Mucosa of stomach (tissue), 1 donor: ENCODE measurements around the gene GPR155.

Source experiments
- H3K27me3 ChIP-seq: one replicate; pipeline ENCODE4 v1.7.0; 2013; ENCODE audit warnings: mild to moderate bottlenecking, low read length; ENCODE audit not compliant: control insufficient read depth, insufficient read depth
- H3K36me3 ChIP-seq: one replicate; pipeline ENCODE4 v1.7.0; 2013; ENCODE audit warnings: low read length; ENCODE audit not compliant: control insufficient read depth, insufficient read depth
- H3K4me1 ChIP-seq: one replicate; pipeline ENCODE4 v1.7.0; 2013; ENCODE audit warnings: mild to moderate bottlenecking, low read length; ENCODE audit not compliant: control insufficient read depth, insufficient read depth
- H3K4me3 ChIP-seq: one replicate; pipeline ENCODE4 v1.7.0; 2013; ENCODE audit warnings: low read length
- H3K9ac ChIP-seq: one replicate; pipeline ENCODE4 v1.7.0; 2013; ENCODE audit warnings: mild to moderate bottlenecking, low read length, moderate library complexity
- H3K9me3 ChIP-seq: one replicate; pipeline ENCODE4 v1.7.0; 2013; ENCODE audit warnings: mild to moderate bottlenecking, low read length, moderate library complexity; ENCODE audit not compliant: control insufficient read depth
- donor health status: Pancreatic carcinoma.

Gene GPR155

DNA sequence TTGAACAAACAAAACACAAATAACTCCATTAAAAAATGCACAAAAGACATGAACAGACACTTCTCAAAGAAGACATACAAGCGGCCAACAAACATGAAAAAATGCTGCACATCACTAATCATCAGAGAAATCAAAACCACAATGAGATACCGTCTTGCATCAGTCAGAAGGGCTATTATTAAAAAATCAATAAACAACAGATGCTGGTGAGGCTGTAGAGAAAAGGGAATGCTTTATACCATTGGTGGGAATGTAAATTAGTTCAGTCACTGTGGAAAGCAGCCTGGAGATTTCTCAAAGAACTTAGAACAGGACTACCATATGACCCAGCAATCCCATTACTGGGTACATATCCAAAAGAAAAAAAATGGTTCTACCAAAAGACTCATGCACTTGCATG, 37.8 kb downstream of the GPR155 start:
- Histone ChIP-seq H3K9me3 (no peaks in the 10 kb centered on the region), H3K9ac (no peak overlapping the region), H3K4me3 (no peak overlapping the region), H3K27me3 (no peaks in the 10 kb centered on the region), H3K36me3 (no peaks in the 10 kb centered on the region), H3K4me1 (no peaks in the 10 kb centered on the region)

DNA sequence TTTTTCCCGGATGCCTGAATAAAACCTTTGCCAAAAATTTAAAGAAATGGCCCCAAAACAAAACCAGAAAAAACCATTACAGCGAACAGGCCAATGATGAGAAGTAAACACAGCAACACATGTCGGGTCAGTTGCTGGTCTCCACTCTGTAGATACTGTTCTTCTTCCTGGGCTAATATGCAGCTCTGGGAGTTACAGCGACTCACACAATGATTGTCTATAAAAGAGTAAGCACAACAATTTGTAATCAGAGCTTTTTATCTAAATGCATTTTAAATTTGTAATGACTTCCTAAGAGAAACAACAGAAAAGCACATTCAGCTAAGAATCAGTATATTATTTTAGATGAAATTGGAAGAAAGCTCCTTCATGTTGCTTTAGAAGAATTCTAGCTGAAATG, 40.3 kb downstream of the GPR155 start:
- no peaks in the 10 kb centered on the region for H3K4me1 ChIP-seq
- no peak overlapping the region for H3K9ac ChIP-seq
- H3K9me3 ChIP-seq = no peaks in the 10 kb centered on the region
- no peaks in the 10 kb centered on the region for H3K27me3 ChIP-seq
- H3K36me3 ChIP-seq = no peaks in the 10 kb centered on the region
- H3K4me3 ChIP-seq = no peak overlapping the region

DNA sequence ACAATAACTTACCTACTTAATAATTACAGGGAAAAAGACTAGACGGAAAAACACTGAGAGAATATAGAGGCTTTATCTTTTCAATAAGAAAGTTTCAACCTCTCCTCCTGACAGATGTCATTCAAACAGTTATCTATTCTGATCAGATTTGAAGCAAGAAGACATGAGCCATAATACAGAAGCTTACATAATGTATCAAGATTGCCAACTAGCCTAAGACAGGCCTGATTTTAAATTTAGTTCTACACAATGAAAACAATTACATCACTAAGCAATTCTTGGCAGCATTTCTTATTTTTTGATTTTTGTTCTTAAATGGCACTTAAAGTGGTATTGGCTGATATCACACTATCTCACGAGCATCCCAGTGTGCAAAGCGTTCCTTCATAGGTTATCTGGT, 41.6 kb downstream of the GPR155 start:
- Histone ChIP-seq H3K9me3 (no peaks in the 10 kb centered on the region), H3K36me3 (no peaks in the 10 kb centered on the region), H3K27me3 (no peaks in the 10 kb centered on the region), H3K4me1 (no peaks in the 10 kb centered on the region), H3K4me3 (no peak overlapping the region), H3K9ac (no peak overlapping the region)

DNA sequence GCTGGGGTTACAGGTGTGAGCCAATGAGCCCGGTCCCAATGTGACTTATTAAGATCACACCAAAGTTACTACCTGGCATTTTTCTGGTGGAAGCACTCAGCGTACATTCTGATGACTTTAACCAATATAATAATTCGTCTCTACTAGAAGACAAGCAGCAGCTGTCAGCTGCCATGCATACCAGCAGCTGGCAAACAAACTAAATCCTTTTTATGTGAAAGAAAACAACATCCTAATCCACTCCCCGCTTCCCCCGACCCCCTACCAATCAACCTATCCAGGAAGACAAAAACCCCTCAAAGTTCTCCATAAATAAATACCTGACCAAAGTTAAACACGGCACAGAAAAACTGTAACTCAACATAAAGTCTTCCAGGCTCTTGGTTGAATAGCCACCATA, 42.1 kb downstream of the GPR155 start:
- Histone ChIP-seq H3K9me3 (no peaks in the 10 kb centered on the region), H3K27me3 (no peaks in the 10 kb centered on the region), H3K4me3 (no peak overlapping the region), H3K9ac (no peak overlapping the region), H3K4me1 (no peaks in the 10 kb centered on the region), H3K36me3 (no peaks in the 10 kb centered on the region)

DNA sequence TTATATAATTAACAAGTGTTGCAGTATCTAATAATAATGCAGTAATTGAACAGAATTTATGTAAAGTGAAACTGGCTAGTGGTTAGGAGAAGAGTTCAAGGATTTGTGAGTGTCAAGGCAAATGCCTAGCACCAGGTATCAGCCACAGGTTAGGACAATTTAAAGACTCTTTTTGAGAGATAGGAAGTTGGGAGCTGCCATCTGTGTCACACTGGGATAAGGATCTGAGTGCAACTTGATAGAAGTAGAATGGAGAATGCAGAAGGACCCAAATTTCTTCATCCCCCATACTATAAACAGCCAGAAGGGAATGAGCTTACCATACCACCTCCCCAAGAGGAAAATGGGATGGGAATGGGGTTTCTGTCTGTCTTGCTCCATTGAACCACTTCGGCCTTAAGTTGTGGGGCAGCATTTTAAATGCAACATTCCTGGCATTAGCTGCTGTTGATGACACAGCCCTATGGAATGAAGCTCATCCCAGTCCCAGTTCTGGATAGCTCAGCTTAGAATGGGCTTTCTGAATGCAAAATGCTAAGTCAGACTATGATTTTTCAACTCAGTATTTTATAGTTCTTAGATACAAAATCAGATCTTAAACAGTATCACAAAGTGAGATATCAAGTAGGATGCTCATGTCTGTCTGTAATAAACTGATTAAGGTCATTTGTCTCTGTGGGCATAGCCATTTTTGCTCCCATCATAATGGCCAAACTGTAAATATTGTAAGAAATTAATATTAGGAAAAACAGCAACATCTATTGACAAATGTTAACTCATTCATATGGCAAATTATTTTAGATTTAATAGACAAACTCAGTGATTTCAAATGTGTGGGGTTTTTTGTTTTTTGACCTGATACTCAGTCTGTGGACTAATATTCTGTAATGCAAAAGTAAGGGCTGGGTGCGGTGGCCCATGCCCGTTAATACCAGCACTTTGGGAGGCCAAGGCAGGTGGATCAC, 44.0 kb downstream of the GPR155 start:
- Histone ChIP-seq H3K27me3 (no peaks in the 10 kb centered on the region), H3K4me3 (no peak overlapping the region), H3K36me3 (no peaks in the 10 kb centered on the region), H3K9me3 (no peaks in the 10 kb centered on the region), H3K9ac (no peak overlapping the region), H3K4me1 (no peaks in the 10 kb centered on the region)

DNA sequence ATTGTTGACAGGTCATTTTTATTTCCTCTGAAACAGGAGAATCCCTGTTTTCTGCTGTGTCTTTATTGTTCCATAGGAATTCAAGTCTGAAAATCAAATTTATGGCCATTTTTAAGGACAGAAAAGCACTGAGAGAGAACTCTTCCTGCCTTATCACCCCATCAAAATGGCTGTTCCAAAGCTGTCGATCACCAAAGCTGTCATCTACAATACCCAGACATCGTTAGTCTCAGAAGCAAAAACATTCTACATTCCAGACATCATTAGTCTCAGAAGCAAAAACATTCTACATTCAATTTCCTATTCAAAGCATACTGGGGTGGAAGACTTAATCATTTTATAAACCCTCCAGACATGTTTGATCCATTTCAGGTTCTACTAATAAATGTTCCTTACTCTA, 46.9 kb downstream of the GPR155 start:
- H3K4me3 ChIP-seq = no peak overlapping the region
- H3K9me3 ChIP-seq = no peaks in the 10 kb centered on the region
- H3K4me1 ChIP-seq = no peaks in the 10 kb centered on the region
- no peak overlapping the region for H3K9ac ChIP-seq
- no peaks in the 10 kb centered on the region for H3K27me3 ChIP-seq
- H3K36me3 ChIP-seq = no peaks in the 10 kb centered on the region

DNA sequence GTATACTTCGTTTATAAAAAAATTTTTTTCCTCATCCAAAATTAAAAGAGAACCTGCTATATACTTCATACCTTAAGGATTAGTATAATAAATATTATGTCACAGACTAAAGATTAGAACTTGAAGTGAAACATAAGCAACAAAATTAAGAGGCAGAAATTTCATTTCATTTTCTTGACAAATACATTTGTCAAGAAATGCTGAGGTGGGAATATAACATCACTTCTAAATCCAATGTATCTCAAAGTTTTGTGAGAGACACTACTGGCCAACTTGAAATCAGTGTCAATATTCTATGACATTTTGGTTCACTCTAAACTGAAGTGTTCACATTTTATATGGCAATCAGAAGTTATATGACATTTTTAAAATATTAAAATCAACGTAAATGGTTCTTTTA, 47.5 kb downstream of the GPR155 start:
- no peaks in the 10 kb centered on the region for H3K27me3 ChIP-seq
- no peaks in the 10 kb centered on the region for H3K9me3 ChIP-seq
- no peak overlapping the region for H3K9ac ChIP-seq
- H3K36me3 ChIP-seq = no peaks in the 10 kb centered on the region
- H3K4me3 ChIP-seq = no peak overlapping the region
- no peaks in the 10 kb centered on the region for H3K4me1 ChIP-seq

DNA sequence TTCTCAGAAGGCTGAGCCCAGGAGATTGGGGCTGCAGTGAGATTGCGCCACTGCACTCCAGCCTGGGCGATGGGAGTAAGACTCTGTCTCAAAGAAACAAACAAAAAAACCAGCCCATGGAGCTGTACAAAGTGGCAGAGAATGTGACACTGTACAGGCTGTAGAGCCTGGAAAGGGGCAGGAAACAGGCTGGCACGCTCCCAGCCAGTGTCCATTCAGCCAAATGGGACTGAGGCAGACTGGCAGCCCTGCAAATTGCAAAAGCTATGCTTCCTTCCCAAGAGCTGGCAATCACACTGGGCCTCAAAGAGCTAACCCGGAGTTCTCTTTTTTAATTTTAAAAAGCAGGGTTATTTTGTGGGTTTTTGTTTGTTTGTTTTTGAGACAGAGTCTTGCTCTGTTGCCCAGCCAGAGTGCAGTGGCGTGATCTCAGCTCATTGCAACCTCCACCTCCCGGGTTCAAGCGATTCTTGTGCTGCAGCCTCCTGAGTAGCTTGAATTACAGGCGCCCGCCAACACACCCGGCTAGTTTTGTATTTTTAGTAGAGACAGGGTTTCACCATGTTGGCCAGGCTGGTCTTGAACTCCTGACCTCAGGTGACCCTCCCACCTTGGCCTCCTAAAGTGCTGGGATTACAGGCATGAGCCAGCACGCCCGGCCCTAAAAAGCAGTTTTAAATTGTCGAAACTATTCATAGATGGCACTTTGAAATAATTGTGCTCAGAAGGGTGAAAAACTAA, 48.5 kb downstream of the GPR155 start:
- Histone ChIP-seq H3K4me3 (no peak overlapping the region), H3K4me1 (no peaks in the 10 kb centered on the region), H3K36me3 (no peaks in the 10 kb centered on the region), H3K27me3 (no peaks in the 10 kb centered on the region), H3K9ac (no peak overlapping the region), H3K9me3 (no peaks in the 10 kb centered on the region)

DNA sequence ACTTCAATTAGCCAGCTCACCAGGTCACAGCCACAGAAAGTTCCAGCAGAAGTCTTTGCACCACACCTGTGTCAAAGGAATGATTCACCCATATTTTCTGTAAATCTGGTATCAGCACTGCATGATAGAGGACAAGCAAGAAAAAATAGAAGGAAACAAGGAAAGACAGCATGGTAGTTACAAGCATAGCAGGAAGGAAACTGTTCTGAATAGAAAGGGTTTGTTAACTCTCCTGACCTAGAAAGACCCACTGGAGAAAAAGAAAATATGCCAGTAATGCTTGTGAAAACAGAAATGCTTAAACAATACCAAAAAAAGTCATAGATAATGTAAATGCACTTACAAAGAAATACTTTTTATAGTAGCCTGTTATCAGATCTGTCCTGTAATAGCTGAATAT, 50.5 kb downstream of the GPR155 start:
- H3K36me3 ChIP-seq = no peaks in the 10 kb centered on the region
- no peak overlapping the region for H3K9ac ChIP-seq
- H3K4me1 ChIP-seq = no peaks in the 10 kb centered on the region
- no peaks in the 10 kb centered on the region for H3K27me3 ChIP-seq
- H3K4me3 ChIP-seq = no peak overlapping the region
- no peaks in the 10 kb centered on the region for H3K9me3 ChIP-seq

DNA sequence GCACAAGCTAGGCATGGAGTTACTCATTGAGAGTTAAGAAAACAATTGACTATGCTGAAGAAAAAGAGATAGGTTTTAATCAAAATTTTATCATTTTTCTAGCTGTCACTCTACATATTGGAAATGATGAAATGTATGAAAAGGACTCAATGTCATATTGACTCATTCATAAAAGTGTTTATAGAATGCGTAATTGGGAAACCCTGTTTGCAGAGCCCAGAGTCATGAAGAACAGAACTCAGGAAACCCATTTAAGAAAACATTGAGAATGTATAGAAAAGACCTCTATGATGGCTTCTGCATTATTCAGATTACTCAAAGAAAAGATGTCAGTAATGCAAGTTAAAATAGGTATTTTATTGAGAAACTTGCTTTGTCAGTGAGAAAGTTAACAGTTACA, 54.9 kb downstream of the GPR155 start:
- no peak overlapping the region for H3K9ac ChIP-seq
- no peak overlapping the region for H3K4me3 ChIP-seq
- no peaks in the 10 kb centered on the region for H3K9me3 ChIP-seq
- no peaks in the 10 kb centered on the region for H3K4me1 ChIP-seq
- no peaks in the 10 kb centered on the region for H3K27me3 ChIP-seq
- H3K36me3 ChIP-seq = no peaks in the 10 kb centered on the region

DNA sequence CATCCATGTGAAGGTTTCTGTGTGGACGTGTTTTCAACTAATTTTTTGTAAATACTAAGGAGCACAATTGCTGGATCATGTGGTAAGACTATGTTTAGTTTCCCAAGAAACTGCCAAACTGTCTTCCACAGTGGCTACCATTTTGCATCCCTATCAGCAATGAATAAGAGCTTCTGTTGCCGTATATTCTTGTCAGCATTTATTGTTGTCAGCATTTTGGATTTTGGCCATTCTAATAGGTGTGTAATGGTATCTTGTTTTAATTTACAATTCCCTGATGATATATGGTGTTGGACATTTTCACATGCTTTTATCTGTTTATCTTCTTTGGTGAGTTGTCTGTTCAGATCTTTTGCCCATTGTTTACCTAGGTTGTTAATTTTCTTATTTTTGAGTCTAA, 56.8 kb downstream of the GPR155 start:
- Histone ChIP-seq H3K4me3 (no peak overlapping the region), H3K36me3 (no peaks in the 10 kb centered on the region), H3K9me3 (no peaks in the 10 kb centered on the region), H3K27me3 (no peaks in the 10 kb centered on the region), H3K4me1 (no peaks in the 10 kb centered on the region), H3K9ac (no peak overlapping the region)

DNA sequence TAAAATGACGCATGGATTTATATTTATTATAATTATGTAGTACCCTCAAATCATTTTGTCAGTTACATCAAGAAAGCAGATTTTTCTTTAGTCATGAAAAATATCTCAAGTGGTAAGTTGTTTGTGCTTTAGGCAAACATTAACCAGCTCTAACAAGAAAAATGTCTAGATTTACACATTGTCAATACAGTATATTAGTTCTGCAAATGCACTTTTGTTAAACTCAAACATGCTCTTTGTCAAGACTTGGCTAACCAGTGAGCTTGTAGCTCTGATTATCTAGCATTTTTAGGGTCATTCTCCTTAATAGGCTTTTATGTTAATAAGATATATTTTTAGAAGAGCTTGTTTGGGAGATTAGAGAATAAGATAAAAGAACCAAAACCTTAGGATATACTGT, 58.6 kb downstream of the GPR155 start:
- H3K27me3 ChIP-seq = no peaks in the 10 kb centered on the region
- no peaks in the 10 kb centered on the region for H3K9me3 ChIP-seq
- H3K36me3 ChIP-seq = no peaks in the 10 kb centered on the region
- H3K4me1 ChIP-seq = no peaks in the 10 kb centered on the region
- no peak overlapping the region for H3K9ac ChIP-seq
- no peak overlapping the region for H3K4me3 ChIP-seq
